ENCODE data around the gene SLC35C1. TPM values are rescaled to one million over a fixed set of nuclear protein-coding genes. Genes with fewer than 3 reads are reported as not detected.

Gene SLC35C1
- total RNA-seq, 1 donor from 2014 or later = 4.1 TPM

GRCh38 chr11:45844822-45845578, 40.1 kb downstream of the SLC35C1 start:
- DNase-seq (ENCODE audit: low read depth in 2 of 2) = no peak

- DNase-seq (ENCODE audit: low read depth in 2 of 2) = no peak
Measured at GRCh38 chr11:45846174-45846675, 41.3 kb downstream of the SLC35C1 start.

GRCh38 chr11:45846974-45847910, 42.3 kb downstream of the SLC35C1 start, which contains the start of gene CRY2:
TSS of gene CRY2 (plus strand) at chr11:45847475. CDS start at chr11:45847491, 16 bp downstream.
- DNase-seq (ENCODE audit: low read depth in 2 of 2) = peak; percentile 93 to 98

- peak in 1 of 2 donors; percentile 69 for DNase-seq (ENCODE audit: low read depth in 2 of 2)
Measured at GRCh38 chr11:45847911-45848316, 43.0 kb downstream of the SLC35C1 start.

- DNase-seq (ENCODE audit: low read depth in 2 of 2) = no peak
Measured at GRCh38 chr11:45848654-45849081, 43.7 kb downstream of the SLC35C1 start.

GRCh38 chr11:45850446-45850845, 45.5 kb downstream of the SLC35C1 start:
- DNase-seq (ENCODE audit: low read depth in 2 of 2) = no peak

GRCh38 chr11:45851228-45851627, 46.3 kb downstream of the SLC35C1 start:
- no peak for DNase-seq (ENCODE audit: low read depth in 2 of 2)

GRCh38 chr11:45852018-45852711, 47.2 kb downstream of the SLC35C1 start:
- no peak for DNase-seq (ENCODE audit: low read depth in 2 of 2)

GRCh38 chr11:45852712-45853101, 47.8 kb downstream of the SLC35C1 start:
- no peak for DNase-seq (ENCODE audit: low read depth in 2 of 2)

GRCh38 chr11:45853332-45854219, 48.6 kb downstream of the SLC35C1 start:
- no peak for DNase-seq (ENCODE audit: low read depth in 2 of 2)

- DNase-seq (ENCODE audit: low read depth in 2 of 2) = no peak
Measured at GRCh38 chr11:45855308-45855707, 50.4 kb downstream of the SLC35C1 start.

GRCh38 chr11:45856044-45856468, 51.1 kb downstream of the SLC35C1 start:
- DNase-seq (ENCODE audit: low read depth in 2 of 2) = no peak

GRCh38 chr11:45857961-45858474, 53.1 kb downstream of the SLC35C1 start:
- DNase-seq (ENCODE audit: low read depth in 2 of 2) = peak; percentile 7 to 93

GRCh38 chr11:45858751-45859398, 53.9 kb downstream of the SLC35C1 start:
- no peak for DNase-seq (ENCODE audit: low read depth in 2 of 2)

- DNase-seq (ENCODE audit: low read depth in 2 of 2) = peak; percentile 28 to 87
Measured at GRCh38 chr11:45859661-45860140, 54.8 kb downstream of the SLC35C1 start.

GRCh38 chr11:45860348-45860747, 55.4 kb downstream of the SLC35C1 start:
- DNase-seq (ENCODE audit: low read depth in 2 of 2) = no peak

GRCh38 chr11:45860764-45861510, 56.0 kb downstream of the SLC35C1 start:
- DNase-seq (ENCODE audit: low read depth in 2 of 2) = no peak

Data from dermis microvascular lymphatic vessel endothelial cell (primary cell).